NCI-H446 treated with DMSO at 0.1 percent for 48 hours (cell line): ENCODE results near the gene WDR37.
"Not testable (repeated sequence)": the region's sequence is repeated elsewhere in the genome, so short reads cannot be mapped to it uniquely, and the experiment has no call there.

Experiments used
- DNase-seq: peaks from one replicate; lab custom pipeline; 2025; lab: John Stamatoyannopoulos, UW

Gene WDR37

DNA sequence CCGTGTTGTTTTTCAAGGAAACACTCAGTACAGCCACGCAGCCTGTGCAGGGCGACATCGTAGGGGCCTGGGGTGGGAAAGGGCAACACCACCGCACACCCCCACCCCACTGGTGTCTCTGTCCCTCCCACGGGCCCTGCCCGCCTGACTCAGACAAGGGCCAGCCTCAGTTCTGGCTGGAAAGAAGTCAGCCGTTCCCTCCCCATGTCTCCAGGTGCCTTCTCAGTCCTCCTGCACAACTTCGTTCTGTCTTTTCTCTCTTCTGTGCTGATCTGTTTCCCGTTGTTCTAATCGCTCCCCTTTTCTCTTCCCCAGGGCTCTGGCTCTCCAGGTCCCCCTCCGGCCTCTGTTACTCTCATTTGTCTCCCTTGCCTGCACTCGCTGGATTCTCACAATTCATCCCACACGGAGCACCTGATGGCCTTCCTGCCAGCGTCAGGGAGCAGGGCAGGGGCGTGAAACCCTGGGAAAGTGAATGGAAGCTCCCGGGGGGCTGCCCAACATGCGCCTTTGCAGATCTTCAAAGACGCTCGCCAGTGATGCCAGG is 97.7 kb downstream of the WDR37 start:
- no peak for DNase-seq

DNA sequence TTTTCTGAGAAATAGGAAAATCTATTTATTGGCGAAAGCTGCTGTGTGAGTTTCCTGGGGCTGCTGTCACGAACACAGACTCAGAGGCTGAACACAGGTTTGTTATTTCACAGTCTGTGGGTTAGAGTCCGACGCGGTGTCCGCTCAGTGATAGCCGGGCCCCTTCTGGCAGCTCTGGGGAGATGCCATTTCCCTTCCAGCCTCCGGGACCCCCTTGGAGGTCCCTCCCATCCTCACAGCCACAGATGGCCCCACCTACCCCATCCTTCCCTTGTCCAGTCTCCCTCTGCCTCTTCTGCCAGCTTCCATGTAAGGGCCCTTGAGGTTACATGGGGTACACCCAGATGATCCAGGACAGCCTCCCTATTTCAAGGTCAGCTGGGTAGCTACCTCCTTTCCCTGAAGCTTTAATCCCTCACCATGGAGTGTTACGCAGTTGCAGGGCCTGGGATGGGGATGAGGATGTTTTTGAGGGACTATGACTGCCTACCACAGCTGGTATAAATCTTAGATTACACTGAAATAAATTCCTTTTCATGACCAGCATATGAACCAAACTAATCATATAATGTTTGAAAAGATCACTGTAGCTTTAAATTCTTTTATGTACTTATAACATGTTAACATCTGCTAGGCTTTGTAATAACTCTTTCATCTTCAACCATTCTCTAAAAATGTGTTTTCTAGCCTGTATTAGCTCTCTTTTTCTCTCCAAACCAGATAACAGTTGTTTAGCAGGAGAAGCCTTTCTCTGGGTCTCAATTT is 98.5 kb downstream of the WDR37 start:
- no peak for DNase-seq

GRCh38 chr10:1155791-1156615 is 99.8 kb downstream of the WDR37 start:
- DNase-seq: no peak

GRCh38 chr10:1156616-1156886 is 100.4 kb downstream of the WDR37 start:
- DNase-seq: no peak

DNA sequence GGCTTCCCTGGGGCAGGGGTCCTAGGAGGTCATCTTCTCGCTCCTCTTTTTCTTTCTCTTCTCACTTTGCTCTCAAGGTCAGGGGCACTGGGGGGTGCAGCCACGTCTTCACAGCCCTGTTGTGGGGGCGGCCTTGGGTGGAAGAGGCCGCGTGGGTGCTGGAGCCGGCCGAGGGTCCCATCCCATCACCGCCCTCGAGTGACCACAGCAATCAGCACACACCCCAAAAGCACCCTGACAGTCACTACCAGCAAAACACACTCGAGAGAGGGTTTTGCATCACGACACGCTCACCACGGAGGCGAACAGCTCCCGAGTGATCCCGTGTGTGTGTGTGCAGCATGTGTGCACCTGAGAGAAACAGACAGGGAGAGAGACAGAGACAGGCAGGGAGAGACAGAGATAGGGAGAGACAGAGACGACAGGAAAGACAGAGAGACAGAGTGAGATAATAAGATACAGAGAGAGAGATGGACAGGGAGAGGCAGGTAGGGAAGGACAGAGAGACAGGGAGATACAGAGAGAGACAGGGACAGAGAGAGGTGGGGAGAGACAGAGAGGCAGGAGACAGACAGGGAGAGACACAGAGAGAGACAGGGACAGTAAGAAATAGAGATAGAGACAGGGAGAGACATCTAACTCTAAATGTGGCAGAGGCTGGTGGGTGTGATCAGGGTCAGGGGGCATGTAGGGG is 100.9 kb downstream of the WDR37 start:
- no peak for DNase-seq

- DNase-seq: no peak
These were observed 101.4 kb downstream of the WDR37 start for GRCh38 chr10:1157615-1157933.

GRCh38 chr10:1158066-1158465 is 101.9 kb downstream of the WDR37 start:
- no peak for DNase-seq

GRCh38 chr10:1158536-1158935 is 102.4 kb downstream of the WDR37 start:
- DNase-seq: not testable (repeated sequence)

- no peak for DNase-seq
These were observed 103.2 kb downstream of the WDR37 start for GRCh38 chr10:1159131-1160061.

GRCh38 chr10:1160561-1161314 is 104.6 kb downstream of the WDR37 start:
- DNase-seq: no peak

- not testable (repeated sequence) for DNase-seq
These were observed 105.1 kb downstream of the WDR37 start for GRCh38 chr10:1161315-1161673.

GRCh38 chr10:1162481-1163203 is 106.5 kb downstream of the WDR37 start:
- DNase-seq: no peak

- DNase-seq: no peak
These were observed 107.0 kb downstream of the WDR37 start for GRCh38 chr10:1163204-1163660.

DNA sequence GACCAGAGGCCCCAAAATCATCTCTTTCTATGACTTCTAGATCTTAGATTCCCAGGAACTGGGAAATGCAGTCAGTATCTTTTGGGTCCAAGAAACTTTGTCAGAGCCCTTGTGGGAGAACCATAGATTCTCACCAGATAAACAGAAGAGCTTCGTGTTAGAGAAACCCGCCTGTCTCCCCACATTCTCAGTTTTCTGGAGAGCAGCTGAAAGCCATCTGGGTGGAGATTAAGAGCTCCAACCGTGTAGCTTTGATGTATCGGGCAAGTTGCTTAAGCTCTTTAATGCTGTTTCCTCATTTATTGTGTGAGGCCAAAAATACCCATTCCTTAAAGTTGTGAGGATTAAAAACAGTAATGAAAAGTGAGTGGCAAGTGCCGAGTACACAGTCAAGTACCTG is 107.6 kb downstream of the WDR37 start:
- no peak for DNase-seq

- no peak for DNase-seq
These were observed 110.1 kb downstream of the WDR37 start for GRCh38 chr10:1166101-1166827.

DNA sequence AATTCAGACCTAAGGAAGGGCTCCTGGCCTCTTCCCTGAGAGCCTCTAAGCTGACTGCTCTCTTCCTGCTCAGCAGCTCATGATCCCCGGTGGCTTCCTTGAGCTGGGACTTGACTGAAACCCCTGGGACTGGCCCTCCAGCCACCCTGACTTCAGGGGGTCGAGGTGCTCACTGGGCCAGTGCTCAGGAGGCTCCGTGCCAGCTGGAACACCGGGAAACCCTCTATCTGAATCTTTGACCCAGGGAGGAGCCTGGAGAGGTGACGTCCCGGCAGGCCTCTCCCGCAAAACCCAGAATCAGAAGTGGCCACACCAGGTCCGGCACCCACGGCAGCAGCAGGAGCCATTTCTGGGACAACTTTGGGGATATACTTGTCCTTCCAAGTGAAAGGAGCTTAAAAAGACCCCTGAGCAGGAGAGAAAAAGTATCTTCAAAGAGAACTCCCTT is 110.7 kb downstream of the WDR37 start:
- DNase-seq: no peak

GRCh38 chr10:1168763-1169162 is 112.6 kb downstream of the WDR37 start:
- no peak for DNase-seq

DNA sequence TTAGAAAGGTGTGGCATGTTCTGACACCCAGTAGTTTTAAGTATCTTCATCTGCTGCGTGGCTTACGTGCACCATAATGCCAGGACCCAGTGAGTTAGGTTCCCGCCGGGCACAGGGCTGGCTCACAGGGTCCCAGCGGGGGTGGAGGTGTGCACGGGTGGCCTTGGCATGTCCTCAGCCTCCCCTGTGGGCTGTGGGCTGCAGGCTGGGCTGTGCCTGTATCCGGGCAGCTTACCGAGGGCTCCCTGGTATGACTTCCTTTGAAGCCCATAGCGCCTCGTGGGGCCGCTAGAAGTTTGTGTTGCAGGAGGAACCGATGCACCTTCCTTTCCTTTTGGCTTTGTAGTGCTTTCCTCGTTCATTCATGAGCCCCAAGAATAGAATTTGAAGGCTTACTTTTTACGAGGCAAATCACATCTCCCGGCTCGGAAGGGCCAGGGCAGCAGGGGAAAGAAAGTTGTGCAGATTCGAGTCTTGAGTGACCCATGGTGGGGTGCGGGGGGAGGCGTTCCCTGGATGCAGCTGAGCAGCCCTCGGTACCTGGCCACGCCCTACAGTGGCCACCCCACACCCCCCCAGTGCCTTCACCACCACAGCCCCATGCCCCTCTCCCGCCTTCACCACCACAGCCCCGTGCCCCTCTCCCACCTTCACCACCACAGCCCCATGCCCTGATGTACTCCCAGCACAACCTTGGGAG is 113.2 kb downstream of the WDR37 start:
- DNase-seq: no peak
